T-cell (primary cell): ENCODE measurements around the gene GFER. TPM values are rescaled to one million over a fixed set of nuclear protein-coding genes. Genes with fewer than 3 reads are reported as not detected.

Experiments used
- ATAC-seq, 4 experiments: fragments of 200-7000 bp in 3 of 4; fragments of 150-1000 bp in 1 of 4; cut with Tn5 transposase; replicated peaks in 1 of 4; 1 replicate in 3 of 4; 2 replicates in 1 of 4; pipeline ENCODE4 v1.10.0; 2021; ENCODE audit warnings: moderate library complexity in 3 of 4, mild to moderate bottlenecking in 2 of 4, moderate number of reproducible peaks in 1 of 4
- CTCF ChIA-PET, 2 donors: fragments of 300-600 bp; sonication (Branson Sonifier 250); formaldehyde crosslinking; loops; one replicate each; lab custom pipeline; 2022; ENCODE audit warnings: antibody characterized with exemption in 2 of 2; lab: Charles Lee
- POLR2A ChIA-PET, 2 donors: fragments of 300-600 bp; sonication (Branson Sonifier 250); formaldehyde crosslinking; loops; one replicate each; lab custom pipeline; 2022; ENCODE audit warnings: antibody characterized with exemption in 2 of 2; lab: Charles Lee
- DNase-seq, 35 experiments: peaks; one replicate each; pipeline versions ENCODE4 v3.0.0 to v3.0.0-alpha.2; 2013 to 2023
- H3K27ac ChIP-seq: one replicate; pipeline ENCODE4 v1.5.1; 2013; ENCODE audit warnings: low read length
- H3K27me3 ChIP-seq, 2 experiments: replicated peaks in 1 of 2; 1 replicate in 1 of 2; 2 replicates in 1 of 2; pipeline versions ENCODE4 v1.6.1 to v1.7.0; 2013; ENCODE audit warnings: low read length in 1 of 2, mixed read lengths in 1 of 2; ENCODE audit not compliant: control insufficient read depth in 2 of 2, insufficient read depth in 2 of 2; ENCODE audit errors: extremely low read depth in 1 of 2
- H3K36me3 ChIP-seq, 2 donors: 1 replicate in 1 of 2; 2 replicates in 1 of 2; pipeline versions ENCODE4 v1.6.1 to v1.7.0; 2013; ENCODE audit warnings: low read length in 1 of 2; ENCODE audit not compliant: control insufficient read depth in 2 of 2, insufficient read depth in 1 of 2; ENCODE audit errors: extremely low read depth in 1 of 2
- H3K4me1 ChIP-seq, 2 experiments: 1 replicate in 1 of 2; 2 replicates in 1 of 2; pipeline versions ENCODE4 v1.6.1 to v1.7.0; 2013; ENCODE audit warnings: low read length in 2 of 2, mixed read lengths in 1 of 2; ENCODE audit not compliant: insufficient read depth in 2 of 2, control insufficient read depth in 1 of 2; ENCODE audit errors: extremely low read depth in 1 of 2
- H3K4me3 ChIP-seq, 2 donors: 1 replicate in 1 of 2; 2 replicates in 1 of 2; pipeline versions ENCODE4 v1.5.1 to v1.7.0; 2013; ENCODE audit warnings: mild to moderate bottlenecking in 2 of 2, low read length in 1 of 2, moderate library complexity in 1 of 2; ENCODE audit not compliant: control insufficient read depth in 1 of 2; ENCODE audit errors: extremely low read depth in 1 of 2
- H3K9me3 ChIP-seq: 2 replicates; pipeline ENCODE4 v1.7.0; 2013
- H3K27ac Mint-ChIP-seq, 2 donors: one replicate each; pipeline ENCODE4 v1.8.0; 2020 to 2021; ENCODE audit warnings: mild to moderate bottlenecking in 2 of 2, mixed read lengths in 2 of 2
- H3K27me3 Mint-ChIP-seq, 2 donors: one replicate each; pipeline ENCODE4 v1.8.0; 2021 to 2022; ENCODE audit warnings: mixed read lengths in 2 of 2
- H3K36me3 Mint-ChIP-seq: one replicate; pipeline ENCODE4 v1.8.0; 2021; ENCODE audit warnings: mixed read lengths
- H3K4me1 Mint-ChIP-seq, 3 donors: one replicate each; pipeline ENCODE4 v1.8.0; 2020 to 2022; ENCODE audit warnings: mixed read lengths in 3 of 3, mild to moderate bottlenecking in 1 of 3
- H3K4me3 Mint-ChIP-seq, 3 donors: one replicate each; pipeline ENCODE4 v1.8.0; 2020 to 2022; ENCODE audit warnings: mild to moderate bottlenecking in 3 of 3, mixed read lengths in 3 of 3, moderate library complexity in 3 of 3
- H3K9me3 Mint-ChIP-seq, 3 donors: one replicate each; pipeline ENCODE4 v1.8.0; 2020 to 2022; ENCODE audit warnings: mixed read lengths in 3 of 3
- WGBS: methylation state at CpG from one replicate; pipeline ENCODE4 v1.1.5; 2013; ENCODE audit warnings: missing lambda C conversion rate; ENCODE audit not compliant: insufficient coverage; 5-methylcytosine and 5-hydroxymethylcytosine counted together
- total RNA-seq, 35 experiments: library from RNA in 6 of 35; stranded (reverse) in 6 of 35; fragments of 120-200 nt in 1 of 35; gene quantifications; one replicate each; pipeline versions ENCODE4 v1.2.1 to v1.2.4 and lab custom pipeline; 2013 to 2026

The GFER gene
- total RNA-seq, 5 donors from 2014 or later (not counting 1 experiment from before 2014, with no cell fraction given), result 16.1 to 31.9 (median 22.0) TPM

- Mint-ChIP-seq H3K4me3 (peak within 1 kb of the TSS; percentile 91 to 93 (median 91)), H3K36me3 (peaks cover 16% of the 10 kb centered on the region), H3K9me3 (no peaks in the 10 kb centered on the region), H3K27me3 (no peaks in the 10 kb centered on the region), H3K4me1 (peaks cover 30 to 41% (median 37%) of the 10 kb centered on the region in 3 donors), H3K27ac (peak within 1 kb of the TSS; percentile 95 to 96)
- Histone ChIP-seq H3K27me3 (no peaks in the 10 kb centered on the region), H3K9me3 (no peaks in the 10 kb centered on the region), H3K27ac (peak within 1 kb of the TSS; percentile 97), H3K36me3 (peaks cover 4 to 20% of the 10 kb centered on the region in 2 donors), H3K4me1 (peaks cover 5 to 50% of the 10 kb centered on the region in 2 experiments), H3K4me3 (peak within 1 kb of the TSS; percentile 83 to 95)
- DNase-seq (no peak), ATAC-seq (no peak)
- CTCF ChIA-PET, result interaction anchor here in 1 of 2 donors (0.6 kb wide), 1 partner anchor 10 kb away, joined by 4 read pairs; no protein-coding TSS in a partner anchor
- POLR2A ChIA-PET, result interaction anchor here in 1 of 2 donors (0.5 to 0.6 kb wide), 2 partner anchors 174 to 982 kb away, joined by 3 to 4 read pairs; no protein-coding TSS in a partner anchor
- WGBS, result 94% methylated on average over 4 of the region's 6 CpGs
These were observed 17.5 kb upstream of the GFER start, which contains the start of gene RNF151 for GRCh38 chr16:1966460-1966859. TSS of gene RNF151 (plus strand) at chr16:1966856. CDS start at chr16:1966882, 26 bp downstream.

- CTCF ChIA-PET, result no interaction called here
- Mint-ChIP-seq H3K27me3 (no peaks in the 10 kb centered on the region), H3K9me3 (no peaks in the 10 kb centered on the region), H3K4me1 (peaks cover 31 to 37% (median 36%) of the 10 kb centered on the region in 3 donors), H3K4me3 (no peak overlapping the region), H3K36me3 (peaks cover 11% of the 10 kb centered on the region), H3K27ac (no peak overlapping the region)
- WGBS, result 90% methylated on average over 35 of the region's 41 CpGs
- H3K27ac ChIP-seq, result no peak overlapping the region
- no peak for ATAC-seq
- H3K9me3 ChIP-seq, result no peaks in the 10 kb centered on the region
- peaks cover 0 to 5% of the 10 kb centered on the region in 2 experiments for H3K27me3 ChIP-seq
- H3K4me1 ChIP-seq, result peaks cover 7 to 47% of the 10 kb centered on the region in 2 experiments
- H3K36me3 ChIP-seq, result peaks cover 0 to 3% of the 10 kb centered on the region in 2 donors
- POLR2A ChIA-PET, result no interaction called here
- H3K4me3 ChIP-seq, result no peak overlapping the region
- no peak for DNase-seq
These were observed 15.6 kb upstream of the GFER start for GRCh38 chr16:1968146-1968953.

GRCh38 chr16:1971796-1972489 is 12.1 kb upstream of the GFER start, which contains the start of gene TBL3:
TSS of gene TBL3 (plus strand) at chr16:1972053. CDS start at chr16:1972165, 112 bp downstream.
- WGBS, result under 1% methylated on average over 76 of the region's 78 CpGs
- peak; percentile 95 to 97 (median 96) for ATAC-seq
- POLR2A ChIA-PET, result no interaction called here

GRCh38 chr16:1972490-1972877 is 11.5 kb upstream of the GFER start:
- ATAC-seq (no peak), DNase-seq (no peak)
- Histone ChIP-seq H3K9me3 (no peaks in the 10 kb centered on the region), H3K4me1 (peaks cover 2 to 32% of the 10 kb centered on the region in 2 experiments), H3K27me3 (peaks cover 0 to 47% of the 10 kb centered on the region in 2 experiments), H3K27ac (no peak overlapping the region), H3K4me3 (peak overlapping the region; percentile 72 to 73), H3K36me3 (peaks cover 13 to 32% of the 10 kb centered on the region in 2 donors)
- ChIA-PET POLR2A (no interaction called here), CTCF (no interaction called here)
- 1% methylated on average over 22 of the region's 22 CpGs for WGBS
- Mint-ChIP-seq H3K4me3 (peak overlapping the region; percentile 92 to 99 (median 95)), H3K36me3 (peaks cover 18% of the 10 kb centered on the region), H3K27me3 (peaks cover 0 to 4% of the 10 kb centered on the region in 2 donors), H3K4me1 (peaks cover 18 to 23% (median 21%) of the 10 kb centered on the region in 3 donors), H3K27ac (no peak overlapping the region), H3K9me3 (no peaks in the 10 kb centered on the region)

More at GRCh38 chr16:1971796-1972489, 12.1 kb upstream of the GFER start, which contains the start of gene TBL3:
- Mint-ChIP-seq H3K27me3 (peaks cover 0 to 4% of the 10 kb centered on the region in 2 donors), H3K9me3 (no peaks in the 10 kb centered on the region), H3K27ac (peak within 1 kb of the TSS; percentile 99 to 100), H3K4me1 (peaks cover 18 to 23% (median 21%) of the 10 kb centered on the region in 3 donors), H3K36me3 (peaks cover 16% of the 10 kb centered on the region), H3K4me3 (peak within 1 kb of the TSS; percentile 92 to 99 (median 95))
- Histone ChIP-seq H3K9me3 (no peaks in the 10 kb centered on the region), H3K27ac (peak within 1 kb of the TSS; percentile 85), H3K4me3 (peak within 1 kb of the TSS; percentile 72 to 73), H3K36me3 (peaks cover 13 to 28% of the 10 kb centered on the region in 2 donors), H3K4me1 (peaks cover 2 to 32% of the 10 kb centered on the region in 2 experiments), H3K27me3 (peaks cover 0 to 41% of the 10 kb centered on the region in 2 experiments)
- DNase-seq, result peak; percentile 92 to 98 (median 95)
- CTCF ChIA-PET, result interaction anchor here in 1 of 2 donors (1.0 kb wide), 1 partner anchor 13 kb away, joined by 4 read pairs; the partner anchor contains the start of gene NDUFB10

- no peak for DNase-seq
- no peak overlapping the region for H3K27ac ChIP-seq
- no peak for ATAC-seq
- ChIA-PET CTCF (no interaction called here), POLR2A (no interaction called here)
- no peaks in the 10 kb centered on the region for H3K9me3 Mint-ChIP-seq
- peaks cover 17 to 38% of the 10 kb centered on the region in 2 donors for H3K36me3 ChIP-seq
- peaks cover 18 to 23% (median 21%) of the 10 kb centered on the region in 3 donors for H3K4me1 Mint-ChIP-seq
- peaks cover 0 to 58% of the 10 kb centered on the region in 2 experiments for H3K27me3 ChIP-seq
- whole genome bisulfite sequencing, result 87% methylated on average over 13 of the region's 16 CpGs
- H3K4me1 ChIP-seq, result peaks cover 2 to 32% of the 10 kb centered on the region in 2 experiments
- H3K4me3 Mint-ChIP-seq, result peak overlapping the region in 2 of 3 donors; percentile 28 to 99
- peaks cover 0 to 4% of the 10 kb centered on the region in 2 donors for H3K27me3 Mint-ChIP-seq
- no peak overlapping the region for H3K4me3 ChIP-seq
- H3K36me3 Mint-ChIP-seq, result peaks cover 20% of the 10 kb centered on the region
- no peak overlapping the region for H3K27ac Mint-ChIP-seq
- H3K9me3 ChIP-seq, result no peaks in the 10 kb centered on the region
These were observed 10.4 kb upstream of the GFER start for GRCh38 chr16:1973461-1974156.
